Loucy (cell line): ENCODE results near the gene UNC13C.

Experiments used
- H2AFZ ChIP-seq: fragments of 200-600 bp; sonication (generic); 2 replicates; pipeline ENCODE4 v1.6.0; 2016; ENCODE audit warnings: antibody characterized with exemption, mild to moderate bottlenecking, low read length, moderate library complexity
- H3F3A ChIP-seq: fragments of 200-600 bp; 2 replicates; pipeline ENCODE4 v1.6.0; 2016; ENCODE audit warnings: antibody characterized with exemption, low read depth, mild to moderate bottlenecking
- H3K27me3 ChIP-seq: fragments of 200-600 bp; sonication (generic); 2 replicates; pipeline ENCODE4 v1.6.1; 2014; ENCODE audit warnings: low read length, mild to moderate bottlenecking; ENCODE audit not compliant: insufficient read depth, poor library complexity, severe bottlenecking
- H3K36me3 ChIP-seq: fragments of 200-600 bp; sonication (generic); 2 replicates; pipeline ENCODE4 v1.6.1; 2016; ENCODE audit warnings: low read length; ENCODE audit not compliant: insufficient read depth
- H3K4me1 ChIP-seq: fragments of 200-600 bp; sonication (generic); 2 replicates; pipeline ENCODE4 v1.5.1; 2014; ENCODE audit warnings: low read length, mild to moderate bottlenecking; ENCODE audit not compliant: insufficient read depth, poor library complexity, severe bottlenecking
- H3K4me2 ChIP-seq: fragments of 200-600 bp; sonication (generic); 2 replicates; pipeline ENCODE4 v1.6.0; 2014; ENCODE audit warnings: antibody characterized with exemption, low read length, low read depth, mild to moderate bottlenecking; ENCODE audit not compliant: poor library complexity, severe bottlenecking
- H3K4me3 ChIP-seq: fragments of 200-600 bp; sonication (generic); 2 replicates; pipeline ENCODE4 v1.5.1; 2014; ENCODE audit warnings: low read length, mild to moderate bottlenecking, mixed read lengths; ENCODE audit not compliant: poor library complexity, severe bottlenecking
- H3K79me2 ChIP-seq: fragments of 200-600 bp; sonication (generic); 2 replicates; pipeline ENCODE4 v1.6.1; 2014; ENCODE audit warnings: low read length; ENCODE audit not compliant: insufficient read depth
- H3K9ac ChIP-seq: fragments of 200-600 bp; sonication (generic); 2 replicates; pipeline ENCODE4 v1.6.0; 2014; ENCODE audit warnings: mild to moderate bottlenecking, low read depth, low read length, moderate library complexity; ENCODE audit not compliant: poor library complexity, severe bottlenecking
- H3K9me2 ChIP-seq: fragments of 200-600 bp; sonication (generic); replicated peaks from 2 replicates; pipeline ENCODE4 v1.6.1; 2016; ENCODE audit warnings: low read depth, low read length, mixed read lengths
- H3K9me3 ChIP-seq: fragments of 200-600 bp; sonication (generic); 2 replicates; pipeline ENCODE4 v1.6.1; 2014; ENCODE audit warnings: mild to moderate bottlenecking, antibody characterized with exemption, low read length, low read depth; ENCODE audit not compliant: insufficient read depth
- H4K20me1 ChIP-seq: fragments of 200-600 bp; sonication (generic); 2 replicates; pipeline ENCODE4 v1.6.0; 2014; ENCODE audit warnings: antibody characterized with exemption, low read length, mild to moderate bottlenecking; ENCODE audit not compliant: insufficient read depth, poor library complexity, severe bottlenecking
- EZH2phosphoT487 ChIP-seq: fragments of 200-600 bp; IDR thresholded peaks from 2 replicates; pipeline ENCODE4 v1.6.1; 2018; ENCODE audit warnings: antibody characterized with exemption, mild to moderate bottlenecking, moderate library complexity, borderline replicate concordance
- TF ChIP-seq, protein P1 (sequence below): fragments of 200-600 bp; sonication (generic); conservative IDR thresholded peaks from 2 replicates; pipeline ENCODE4 v1.5.1; 2014; ENCODE audit warnings: mild to moderate bottlenecking, antibody characterized with exemption, low read length

UNC13C gene

DNA sequence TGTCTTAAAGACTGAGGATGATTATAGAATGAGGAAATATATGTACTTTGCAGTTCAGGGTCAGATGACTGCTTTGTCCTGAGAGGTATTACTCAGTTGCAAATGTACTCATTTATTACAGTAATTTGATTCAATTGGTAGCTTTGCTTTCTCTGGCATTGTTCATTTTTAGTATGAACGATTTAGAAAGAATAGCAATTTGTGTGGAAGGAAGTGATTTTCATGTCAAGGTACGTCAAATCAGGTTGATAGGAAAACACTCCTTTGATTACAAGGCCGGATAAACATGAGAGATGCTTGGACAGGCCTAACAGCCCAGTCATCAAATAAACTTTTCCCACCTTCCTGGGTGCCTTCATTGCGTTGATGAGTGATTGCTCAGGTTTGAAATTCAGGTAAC, 53.8 kb downstream of the UNC13C start:
- H3K9me2 ChIP-seq = no peaks in the 10 kb centered on the region
- H3K4me2 ChIP-seq = no peak overlapping the region
- H3K9me3 ChIP-seq = no peaks in the 10 kb centered on the region; the same call in 1 of the 2 replicates
- H3K79me2 ChIP-seq = no peaks in the 10 kb centered on the region
- no peak for TF ChIP-seq EZH2phosphoT487
- TF ChIP-seq, protein P1, sequence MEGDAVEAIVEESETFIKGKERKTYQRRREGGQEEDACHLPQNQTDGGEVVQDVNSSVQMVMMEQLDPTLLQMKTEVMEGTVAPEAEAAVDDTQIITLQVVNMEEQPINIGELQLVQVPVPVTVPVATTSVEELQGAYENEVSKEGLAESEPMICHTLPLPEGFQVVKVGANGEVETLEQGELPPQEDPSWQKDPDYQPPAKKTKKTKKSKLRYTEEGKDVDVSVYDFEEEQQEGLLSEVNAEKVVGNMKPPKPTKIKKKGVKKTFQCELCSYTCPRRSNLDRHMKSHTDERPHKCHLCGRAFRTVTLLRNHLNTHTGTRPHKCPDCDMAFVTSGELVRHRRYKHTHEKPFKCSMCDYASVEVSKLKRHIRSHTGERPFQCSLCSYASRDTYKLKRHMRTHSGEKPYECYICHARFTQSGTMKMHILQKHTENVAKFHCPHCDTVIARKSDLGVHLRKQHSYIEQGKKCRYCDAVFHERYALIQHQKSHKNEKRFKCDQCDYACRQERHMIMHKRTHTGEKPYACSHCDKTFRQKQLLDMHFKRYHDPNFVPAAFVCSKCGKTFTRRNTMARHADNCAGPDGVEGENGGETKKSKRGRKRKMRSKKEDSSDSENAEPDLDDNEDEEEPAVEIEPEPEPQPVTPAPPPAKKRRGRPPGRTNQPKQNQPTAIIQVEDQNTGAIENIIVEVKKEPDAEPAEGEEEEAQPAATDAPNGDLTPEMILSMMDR = no peak
- no peaks in the 10 kb centered on the region for H3F3A ChIP-seq
- H3K4me3 ChIP-seq = no peak overlapping the region
- no peaks in the 10 kb centered on the region for H3K36me3 ChIP-seq
- H3K4me1 ChIP-seq = no peaks in the 10 kb centered on the region
- no peaks in the 10 kb centered on the region for H4K20me1 ChIP-seq
- H2AFZ ChIP-seq = no peak overlapping the region
- no peaks in the 10 kb centered on the region for H3K27me3 ChIP-seq
- H3K9ac ChIP-seq = no peak overlapping the region

DNA sequence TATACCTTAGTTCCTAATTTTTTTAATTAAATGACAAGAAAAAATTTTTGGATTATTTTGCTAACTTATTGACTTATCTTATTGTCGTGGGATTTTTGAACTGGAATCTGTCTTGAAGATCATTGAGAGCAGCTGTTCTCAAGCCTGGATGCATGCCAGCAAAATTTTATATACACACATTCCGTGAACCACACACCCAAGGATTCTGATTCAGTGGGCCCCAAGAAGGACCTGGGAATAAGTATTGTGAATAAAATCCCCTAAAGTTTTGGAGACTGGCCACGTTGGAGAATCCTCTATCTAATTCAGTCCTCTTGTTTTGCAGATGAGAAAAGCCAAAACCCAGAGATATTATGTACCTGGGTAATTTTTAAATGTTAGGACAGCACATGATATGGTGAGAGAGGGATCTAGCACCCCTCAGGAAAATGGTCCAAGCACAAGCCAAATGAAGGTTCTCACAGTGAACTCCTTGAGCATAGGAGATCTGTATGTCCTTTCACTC, 55.2 kb downstream of the UNC13C start:
- H3K9me2 ChIP-seq = no peaks in the 10 kb centered on the region
- no peaks in the 10 kb centered on the region for H3K27me3 ChIP-seq
- no peak overlapping the region for H3K4me3 ChIP-seq
- no peaks in the 10 kb centered on the region for H3K9me3 ChIP-seq
- H3F3A ChIP-seq = no peaks in the 10 kb centered on the region
- TF ChIP-seq, protein P1 = no peak
- TF ChIP-seq EZH2phosphoT487 = no peak
- H3K4me2 ChIP-seq = no peak overlapping the region
- no peaks in the 10 kb centered on the region for H3K79me2 ChIP-seq
- no peaks in the 10 kb centered on the region for H3K36me3 ChIP-seq
- no peaks in the 10 kb centered on the region for H4K20me1 ChIP-seq
- no peaks in the 10 kb centered on the region for H3K4me1 ChIP-seq
- H3K9ac ChIP-seq = no peak overlapping the region
- H2AFZ ChIP-seq = no peak overlapping the region

DNA sequence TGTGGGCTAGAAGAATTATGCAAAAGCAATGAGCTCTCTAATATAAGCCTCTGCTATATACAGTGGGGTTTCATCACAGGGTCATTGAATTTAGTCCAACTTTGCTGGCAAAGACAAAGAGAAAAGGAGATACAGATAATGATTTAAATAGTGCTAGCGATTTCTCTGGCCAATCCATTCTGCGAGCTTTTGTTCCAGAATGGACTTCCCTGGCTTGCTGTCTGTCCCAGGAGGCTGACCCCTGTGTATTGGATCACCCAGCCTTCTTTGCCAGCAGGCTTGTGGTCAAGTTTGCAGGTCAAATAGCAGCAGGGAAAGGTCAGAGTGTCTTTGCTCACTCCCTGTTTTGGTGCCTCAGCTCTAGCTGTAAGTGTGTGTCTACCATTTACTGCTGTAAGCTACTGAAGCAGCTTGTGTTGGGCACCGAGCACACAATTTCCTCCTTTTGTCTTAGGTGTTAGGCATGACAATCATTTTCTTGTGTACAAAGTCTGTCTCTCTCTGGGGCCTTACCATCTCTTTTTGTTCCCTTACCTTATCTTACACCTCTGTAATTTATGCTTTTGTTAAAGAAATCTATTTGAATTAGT, 55.7 kb downstream of the UNC13C start:
- no peaks in the 10 kb centered on the region for H3K79me2 ChIP-seq
- H2AFZ ChIP-seq = no peak overlapping the region
- no peaks in the 10 kb centered on the region for H3K36me3 ChIP-seq
- no peaks in the 10 kb centered on the region for H3K9me2 ChIP-seq
- no peak overlapping the region for H3K4me2 ChIP-seq
- H3K4me3 ChIP-seq = no peak overlapping the region
- H3K27me3 ChIP-seq = no peaks in the 10 kb centered on the region
- no peaks in the 10 kb centered on the region for H3K9me3 ChIP-seq
- H3K9ac ChIP-seq = no peak overlapping the region
- TF ChIP-seq EZH2phosphoT487 = no peak
- TF ChIP-seq, protein P1 = no peak
- no peaks in the 10 kb centered on the region for H3K4me1 ChIP-seq
- no peaks in the 10 kb centered on the region for H4K20me1 ChIP-seq
- no peaks in the 10 kb centered on the region for H3F3A ChIP-seq
